Measurements from ENCODE around the gene RTEL1. TPM values are rescaled to one million over a fixed set of nuclear protein-coding genes. Genes with fewer than 3 reads are reported as not detected.

RTEL1 gene
- total RNA-seq, 4 donors from 2014 or later, result 7.1 to 43.7 (median 18.7) TPM

- no peak overlapping the region for H3K27ac ChIP-seq
- H3K27me3 ChIP-seq, result no peaks in the 10 kb centered on the region
- peaks cover 0 to 96% of the 10 kb centered on the region in 2 donors for H3K36me3 ChIP-seq
- H3K4me3 ChIP-seq, result no peak overlapping the region
- TF ChIP-seq POLR2AphosphoS5 (IDR thresholded peaks at IDR 0.05) (no peak), CTCF (IDR thresholded peaks at IDR 0.05) (no peak)
- H3K9me3 ChIP-seq, result no peaks in the 10 kb centered on the region
- no peaks in the 10 kb centered on the region for H3K4me1 ChIP-seq
- 88 to 92% methylated on average over 5 to 16 of the region's 20 CpGs for WGBS, 2 donors (ENCODE audit: low coverage in 1 of 2)
- ATAC-seq, result no peak
Measured at GRCh38 chr20:63675681-63676368, 17.7 kb downstream of the RTEL1 start.

- Histone ChIP-seq H3K4me3 (no peak overlapping the region), H3K36me3 (peaks cover 0 to 77% of the 10 kb centered on the region in 2 donors), H3K4me1 (peaks cover 0 to 17% (median 14%) of the 10 kb centered on the region in 3 donors), H3K27me3 (no peaks in the 10 kb centered on the region), H3K9me3 (no peaks in the 10 kb centered on the region), H3K27ac (no peak overlapping the region)
- no CpG with 5 or more reads among the region's 13 CpGs for WGBS, 2 donors (ENCODE audit: low coverage in 1 of 2)
- ATAC-seq, result no peak
- TF ChIP-seq POLR2AphosphoS5 (IDR thresholded peaks at IDR 0.05), result no peak
- TF ChIP-seq CTCF (IDR thresholded peaks at IDR 0.05), result no peak
- no peak for TF ChIP-seq EP300 (IDR thresholded peaks at IDR 0.05)
- TF ChIP-seq POLR2A (IDR thresholded peaks at IDR 0.05), result no peak
Measured at GRCh38 chr20:63678071-63678470, 20.0 kb downstream of the RTEL1 start.

- peaks cover 0 to 69% of the 10 kb centered on the region in 2 donors for H3K36me3 ChIP-seq
Measured at GRCh38 chr20:63678667-63679465, 20.8 kb downstream of the RTEL1 start.

GRCh38 chr20:63679799-63680305 lies 21.7 kb downstream of the RTEL1 start:
- H3K4me3 ChIP-seq, result no peak overlapping the region
- peaks cover 0 to 59% of the 10 kb centered on the region in 2 donors for H3K36me3 ChIP-seq
- H3K27me3 ChIP-seq, result no peaks in the 10 kb centered on the region
- 88% methylated on average over 5 of the region's 19 CpGs; no CpG with 5 or more reads in 1 of the 2 donors for WGBS, 2 donors (ENCODE audit: low coverage in 1 of 2)
- no peaks in the 10 kb centered on the region for H3K9me3 ChIP-seq
- no peak overlapping the region for H3K27ac ChIP-seq
- peaks cover 0 to 21% (median 18%) of the 10 kb centered on the region in 3 donors for H3K4me1 ChIP-seq
- no peak for ATAC-seq
- no peak for TF ChIP-seq POLR2A (IDR thresholded peaks at IDR 0.05)
- no peak for TF ChIP-seq CTCF (IDR thresholded peaks at IDR 0.05)
- no peak for TF ChIP-seq EP300 (IDR thresholded peaks at IDR 0.05)

More at GRCh38 chr20:63678667-63679465, 20.8 kb downstream of the RTEL1 start:
- TF ChIP-seq CTCF (IDR thresholded peaks at IDR 0.05), result no peak
- no peak for TF ChIP-seq EP300 (IDR thresholded peaks at IDR 0.05)
- TF ChIP-seq POLR2A (IDR thresholded peaks at IDR 0.05), result no peak
- TF ChIP-seq POLR2AphosphoS5 (IDR thresholded peaks at IDR 0.05), result no peak
- WGBS, 2 donors (ENCODE audit: low coverage in 1 of 2), result 77 to 92% methylated on average over 6 to 19 of the region's 38 CpGs
- Histone ChIP-seq H3K4me1 (peaks cover 0 to 21% (median 18%) of the 10 kb centered on the region in 3 donors), H3K27me3 (no peaks in the 10 kb centered on the region), H3K9me3 (no peaks in the 10 kb centered on the region), H3K27ac (no peak overlapping the region), H3K4me3 (no peak overlapping the region)
- ATAC-seq, result no peak

Data from gastroesophageal sphincter (tissue), 4 donors.